ENCODE results near the gene MKKS. TPM values are rescaled to one million over a fixed set of nuclear protein-coding genes. Genes with fewer than 3 reads are reported as not detected.

Gene MKKS
- total and polyA plus RNA-seq, 2 of the 13 experiments (the other 11 are each of a cell fraction or from before 2014, with no cell fraction given): 26.7 to 34.5 TPM

DNA sequence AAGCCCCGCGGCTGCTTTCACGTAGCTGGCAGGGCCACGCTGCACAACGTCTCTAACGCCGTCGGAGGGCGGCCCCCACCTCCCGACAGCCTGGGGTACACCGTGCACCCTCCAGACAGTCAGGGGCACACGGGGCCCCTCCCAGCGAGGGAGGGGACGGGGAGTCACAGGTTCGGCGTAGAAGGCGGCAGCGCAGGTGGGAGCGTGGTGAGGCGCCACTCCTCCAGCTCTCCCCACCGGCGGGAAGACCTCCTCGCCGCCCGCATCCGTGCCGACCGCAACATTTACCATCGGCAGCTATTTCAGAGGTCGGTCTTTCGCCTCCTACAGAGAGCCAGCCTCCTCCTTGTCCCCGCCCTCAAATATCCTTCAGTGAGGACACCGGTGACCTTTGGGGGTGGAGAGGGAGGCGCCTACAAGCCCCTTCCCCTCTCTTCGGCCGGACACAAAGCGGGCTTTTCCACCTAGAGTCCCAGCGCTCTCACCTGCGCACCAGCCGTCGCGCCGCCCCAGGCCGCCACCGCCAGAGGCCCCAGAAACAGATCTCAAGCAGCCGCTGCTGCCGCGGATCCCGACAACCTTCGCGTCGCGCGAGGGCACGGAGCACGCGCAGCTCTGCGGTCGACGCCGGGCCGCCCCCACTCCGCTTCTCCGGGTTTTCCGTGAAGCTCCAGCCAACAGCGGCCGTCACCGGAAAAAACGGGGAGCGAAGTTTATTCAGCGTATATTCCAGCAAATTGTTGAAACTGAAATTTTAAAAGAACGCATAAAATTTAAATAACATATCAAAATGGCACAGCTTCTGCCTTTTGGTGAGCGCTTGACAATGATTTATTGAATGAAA is at the start of gene MKKS (continued):
- TF ChIP-seq, protein P1, sequence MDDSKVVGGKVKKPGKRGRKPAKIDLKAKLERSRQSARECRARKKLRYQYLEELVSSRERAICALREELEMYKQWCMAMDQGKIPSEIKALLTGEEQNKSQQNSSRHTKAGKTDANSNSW (CRISPR knock-in tag; IDR thresholded peaks at IDR 0.05; ENCODE audit: borderline replicate concordance): no peak
- TF ChIP-seq ZNF549 (CRISPR knock-in tag; IDR thresholded peaks at IDR 0.05): peak; percentile 78
- TF ChIP-seq ZNF83 (CRISPR knock-in tag; IDR thresholded peaks at IDR 0.05; ENCODE audit: borderline replicate concordance): peak; percentile 87; the same call in 1 of the 2 replicates
- TF ChIP-seq ZFAT (CRISPR knock-in tag; conservative IDR thresholded peaks at IDR 0.05): peak; percentile 83; the same call in 1 of the 2 replicates
- peak; percentile 7; the same call in 1 of the 2 replicates for TF ChIP-seq SRF (IDR thresholded peaks at IDR 0.05; ENCODE audit: low read depth, low read length)
- peak; percentile 70; the same call in 1 of the 2 replicates for TF ChIP-seq ZNF891 (CRISPR knock-in tag; IDR thresholded peaks at IDR 0.05)
- TF ChIP-seq SMARCE1 (IDR thresholded peaks at IDR 0.05; ENCODE audit: borderline replicate concordance): no peak
- peak; percentile 68 for TF ChIP-seq ZNF678 (CRISPR knock-in tag; IDR thresholded peaks at IDR 0.05)
- TF ChIP-seq, protein P2, sequence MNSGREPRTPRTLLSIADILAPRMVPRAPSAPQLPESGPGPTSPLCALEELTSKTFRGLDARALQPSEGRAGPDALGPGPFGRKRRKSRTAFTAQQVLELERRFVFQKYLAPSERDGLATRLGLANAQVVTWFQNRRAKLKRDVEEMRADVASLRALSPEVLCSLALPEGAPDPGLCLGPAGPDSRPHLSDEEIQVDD (CRISPR knock-in tag; IDR thresholded peaks at IDR 0.05; ENCODE audit: borderline replicate concordance): peak; percentile 51; the same call in 1 of the 2 replicates
- peak; percentile 95 for TF ChIP-seq ZFY (CRISPR knock-in tag; IDR thresholded peaks at IDR 0.05)
- TF ChIP-seq ZNF569 (CRISPR knock-in tag; IDR thresholded peaks at IDR 0.05; ENCODE audit: borderline replicate concordance): no peak
- TF ChIP-seq, protein P3, sequence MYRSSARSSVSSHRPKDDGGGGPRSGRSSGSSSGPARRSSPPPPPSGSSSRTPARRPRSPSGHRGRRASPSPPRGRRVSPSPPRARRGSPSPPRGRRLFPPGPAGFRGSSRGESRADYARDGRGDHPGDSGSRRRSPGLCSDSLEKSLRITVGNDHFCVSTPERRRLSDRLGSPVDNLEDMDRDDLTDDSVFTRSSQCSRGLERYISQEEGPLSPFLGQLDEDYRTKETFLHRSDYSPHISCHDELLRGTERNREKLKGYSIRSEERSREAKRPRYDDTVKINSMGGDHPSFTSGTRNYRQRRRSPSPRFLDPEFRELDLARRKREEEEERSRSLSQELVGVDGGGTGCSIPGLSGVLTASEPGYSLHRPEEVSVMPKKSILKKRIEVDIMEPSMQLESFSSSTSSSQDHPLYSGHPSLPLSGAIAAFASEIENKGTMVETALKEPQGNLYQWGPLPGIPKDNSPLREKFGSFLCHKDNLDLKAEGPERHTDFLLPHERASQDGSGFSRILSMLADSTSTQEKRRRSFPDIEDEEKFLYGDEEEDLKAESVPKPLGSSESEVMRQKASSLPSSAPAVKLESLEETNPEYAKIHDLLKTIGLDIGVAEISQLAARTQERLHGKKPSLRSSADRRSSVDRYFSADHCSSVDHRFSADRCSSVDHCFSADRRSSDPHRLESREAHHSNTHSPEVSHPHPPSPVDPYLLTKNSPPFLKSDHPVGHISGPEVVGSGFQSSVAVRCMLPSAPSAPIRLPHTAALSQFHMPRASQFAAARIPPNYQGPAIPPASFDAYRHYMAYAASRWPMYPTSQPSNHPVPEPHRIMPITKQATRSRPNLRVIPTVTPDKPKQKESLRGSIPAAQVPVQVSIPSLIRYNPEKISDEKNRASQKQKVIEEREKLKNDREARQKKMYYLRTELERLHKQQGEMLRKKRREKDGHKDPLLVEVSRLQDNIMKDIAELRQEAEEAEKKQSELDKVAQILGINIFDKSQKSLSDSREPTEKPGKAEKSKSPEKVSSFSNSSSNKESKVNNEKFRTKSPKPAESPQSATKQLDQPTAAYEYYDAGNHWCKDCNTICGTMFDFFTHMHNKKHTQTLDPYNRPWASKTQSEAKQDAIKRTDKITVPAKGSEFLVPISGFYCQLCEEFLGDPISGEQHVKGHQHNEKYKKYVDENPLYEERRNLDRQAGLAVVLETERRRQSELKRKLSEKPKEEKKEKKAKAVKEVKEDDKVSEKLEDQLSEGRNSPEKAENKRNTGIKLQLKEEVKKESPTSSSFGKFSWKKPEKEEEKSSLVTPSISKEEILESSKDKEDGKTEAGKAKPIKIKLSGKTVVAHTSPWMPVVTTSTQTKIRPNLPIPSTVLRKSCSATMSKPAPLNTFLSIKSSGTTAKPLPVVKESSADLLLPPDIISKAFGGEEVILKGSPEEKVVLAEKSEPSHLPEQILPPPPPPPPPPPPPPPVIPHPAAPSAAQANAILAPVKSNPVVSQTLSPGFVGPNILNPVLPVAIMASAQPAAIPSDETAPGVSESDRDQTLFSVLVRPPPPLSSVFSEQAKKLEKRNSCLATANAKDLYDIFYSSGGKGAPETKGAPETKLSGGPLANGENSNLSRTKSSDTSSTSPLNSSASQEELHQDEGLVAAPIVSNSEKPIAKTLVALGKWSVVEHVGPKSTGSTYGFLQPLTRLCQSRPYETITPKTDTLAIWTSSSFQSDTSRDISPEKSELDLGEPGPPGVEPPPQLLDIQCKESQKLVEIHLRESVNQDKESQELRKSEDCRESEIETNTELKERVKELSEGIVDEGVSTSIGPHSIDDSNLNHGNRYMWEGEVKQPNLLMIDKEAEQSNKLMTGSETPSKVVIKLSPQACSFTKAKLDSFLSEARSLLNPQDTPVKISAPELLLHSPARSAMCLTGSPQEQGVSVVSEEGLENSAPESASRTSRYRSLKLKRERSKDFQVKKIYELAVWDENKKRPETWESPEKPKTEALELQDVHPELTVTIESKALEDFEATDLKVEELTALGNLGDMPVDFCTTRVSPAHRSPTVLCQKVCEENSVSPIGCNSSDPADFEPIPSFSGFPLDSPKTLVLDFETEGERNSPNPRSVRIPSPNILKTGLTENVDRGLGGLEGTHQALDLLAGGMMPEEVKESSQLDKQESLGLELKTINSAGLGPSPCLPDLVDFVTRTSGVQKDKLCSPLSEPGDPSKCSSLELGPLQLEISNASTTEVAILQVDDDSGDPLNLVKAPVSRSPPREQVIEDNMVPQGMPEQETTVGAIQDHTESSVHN (CRISPR knock-in tag; IDR thresholded peaks at IDR 0.05): peak; percentile 19; the same call in 1 of the 2 replicates
- TF ChIP-seq, protein P4, sequence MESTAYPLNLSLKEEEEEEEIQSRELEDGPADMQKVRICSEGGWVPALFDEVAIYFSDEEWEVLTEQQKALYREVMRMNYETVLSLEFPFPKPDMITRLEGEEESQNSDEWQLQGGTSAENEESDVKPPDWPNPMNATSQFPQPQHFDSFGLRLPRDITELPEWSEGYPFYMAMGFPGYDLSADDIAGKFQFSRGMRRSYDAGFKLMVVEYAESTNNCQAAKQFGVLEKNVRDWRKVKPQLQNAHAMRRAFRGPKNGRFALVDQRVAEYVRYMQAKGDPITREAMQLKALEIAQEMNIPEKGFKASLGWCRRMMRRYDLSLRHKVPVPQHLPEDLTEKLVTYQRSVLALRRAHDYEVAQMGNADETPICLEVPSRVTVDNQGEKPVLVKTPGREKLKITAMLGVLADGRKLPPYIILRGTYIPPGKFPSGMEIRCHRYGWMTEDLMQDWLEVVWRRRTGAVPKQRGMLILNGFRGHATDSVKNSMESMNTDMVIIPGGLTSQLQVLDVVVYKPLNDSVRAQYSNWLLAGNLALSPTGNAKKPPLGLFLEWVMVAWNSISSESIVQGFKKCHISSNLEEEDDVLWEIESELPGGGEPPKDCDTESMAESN (CRISPR knock-in tag; conservative IDR thresholded peaks at IDR 0.05): peak; percentile 91
- peak; percentile 85 for TF ChIP-seq ZEB1 (IDR thresholded peaks at IDR 0.05; ENCODE audit: insufficient replicate concordance, low read depth)
- TF ChIP-seq, protein P5, sequence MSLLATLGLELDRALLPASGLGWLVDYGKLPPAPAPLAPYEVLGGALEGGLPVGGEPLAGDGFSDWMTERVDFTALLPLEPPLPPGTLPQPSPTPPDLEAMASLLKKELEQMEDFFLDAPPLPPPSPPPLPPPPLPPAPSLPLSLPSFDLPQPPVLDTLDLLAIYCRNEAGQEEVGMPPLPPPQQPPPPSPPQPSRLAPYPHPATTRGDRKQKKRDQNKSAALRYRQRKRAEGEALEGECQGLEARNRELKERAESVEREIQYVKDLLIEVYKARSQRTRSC (CRISPR knock-in tag; IDR thresholded peaks at IDR 0.05; ENCODE audit: low read depth): peak; percentile 95
- TF ChIP-seq ZNF225 (CRISPR knock-in tag; IDR thresholded peaks at IDR 0.05): peak; percentile 85
- peak; percentile 95 for TF ChIP-seq MEIS2 (CRISPR knock-in tag; IDR thresholded peaks at IDR 0.05)

Data from HepG2 (cell line).